Mesendoderm (in vitro differentiated cells): ENCODE data around the gene HSPB2.
A peak's percentile ranks its signal among the peaks of the same experiment; 100 is the strongest.

Source experiments
- DNase-seq: peaks from one replicate; pipeline ENCODE4 v3.0.0; 2013
- H2AK5ac ChIP-seq: 2 replicates; pipeline ENCODE4 v1.6.1; 2013; ENCODE audit warnings: low read length, inconsistent platforms
- H2BK120ac ChIP-seq: 2 replicates; pipeline ENCODE4 v1.6.1; 2013; ENCODE audit warnings: low read depth, mild to moderate bottlenecking, low read length, moderate library complexity, mixed read lengths
- H2BK15ac ChIP-seq: replicated peaks from 2 replicates; pipeline ENCODE4 v1.6.1; 2013; ENCODE audit warnings: low read depth, mild to moderate bottlenecking, moderate library complexity
- H2BK5ac ChIP-seq: 2 replicates; pipeline ENCODE4 v1.6.1; 2013; ENCODE audit warnings: low read length, inconsistent platforms
- H3K18ac ChIP-seq: 2 replicates; pipeline ENCODE4 v1.6.1; 2013; ENCODE audit warnings: mild to moderate bottlenecking, low read length, mixed read lengths
- H3K23ac ChIP-seq: one replicate; pipeline ENCODE4 v1.6.1; 2013; ENCODE audit warnings: low read length
- H3K27ac ChIP-seq: 2 replicates; pipeline ENCODE4 v1.5.1; 2013; ENCODE audit warnings: low read depth, mild to moderate bottlenecking, inconsistent platforms, low read length, moderate library complexity
- H3K27me3 ChIP-seq: 2 replicates; pipeline ENCODE4 v1.6.1; 2013; ENCODE audit warnings: low read length, control low read depth, mild to moderate bottlenecking, inconsistent platforms; ENCODE audit not compliant: insufficient read depth, poor library complexity
- H3K36me3 ChIP-seq: 2 replicates; pipeline ENCODE4 v1.6.1; 2013; ENCODE audit warnings: low read length, inconsistent platforms; ENCODE audit not compliant: control insufficient read depth, insufficient read depth
- H3K4ac ChIP-seq: one replicate; pipeline ENCODE4 v1.6.1; 2013; ENCODE audit warnings: low read depth, mild to moderate bottlenecking, low read length, moderate library complexity
- H3K4me1 ChIP-seq: 2 replicates; pipeline ENCODE4 v1.6.1; 2013; ENCODE audit warnings: low read depth, low read length, inconsistent platforms; ENCODE audit not compliant: control insufficient read depth
- H3K4me2 ChIP-seq: 2 replicates; pipeline ENCODE4 v1.6.1; 2013; ENCODE audit warnings: low read length
- H3K4me3 ChIP-seq: 2 replicates; pipeline ENCODE4 v1.5.1; 2013; ENCODE audit warnings: mild to moderate bottlenecking, low read length
- H3K56ac ChIP-seq: one replicate; pipeline ENCODE4 v1.6.1; 2013; ENCODE audit warnings: low read length
- H3K79me1 ChIP-seq: 2 replicates; pipeline ENCODE4 v1.6.1; 2013; ENCODE audit warnings: low read length, inconsistent platforms
- H3K79me2 ChIP-seq: 2 replicates; pipeline ENCODE4 v1.6.1; 2013; ENCODE audit warnings: mild to moderate bottlenecking, low read length; ENCODE audit not compliant: control insufficient read depth, insufficient read depth
- H3K9ac ChIP-seq: 2 replicates; pipeline ENCODE4 v1.6.1; 2013; ENCODE audit warnings: low read length, inconsistent platforms
- H4K5ac ChIP-seq: one replicate; pipeline ENCODE4 v1.6.1; 2013; ENCODE audit warnings: low read length
- H4K8ac ChIP-seq: one replicate; pipeline ENCODE4 v1.6.1; 2013; ENCODE audit warnings: low read depth, mild to moderate bottlenecking, control low read depth, low read length, moderate library complexity
- WGBS: extraction: QIAGEN DNeasy Blood & Tissue Kit; methylation state at CpG from one replicate; pipeline ENCODE4 v1.1.7; 2013; ENCODE audit warnings: low lambda C conversion rate, missing lambda C conversion rate; ENCODE audit not compliant: insufficient coverage; ENCODE audit errors: extremely low coverage; 5-methylcytosine and 5-hydroxymethylcytosine counted together

HSPB2 gene

DNA sequence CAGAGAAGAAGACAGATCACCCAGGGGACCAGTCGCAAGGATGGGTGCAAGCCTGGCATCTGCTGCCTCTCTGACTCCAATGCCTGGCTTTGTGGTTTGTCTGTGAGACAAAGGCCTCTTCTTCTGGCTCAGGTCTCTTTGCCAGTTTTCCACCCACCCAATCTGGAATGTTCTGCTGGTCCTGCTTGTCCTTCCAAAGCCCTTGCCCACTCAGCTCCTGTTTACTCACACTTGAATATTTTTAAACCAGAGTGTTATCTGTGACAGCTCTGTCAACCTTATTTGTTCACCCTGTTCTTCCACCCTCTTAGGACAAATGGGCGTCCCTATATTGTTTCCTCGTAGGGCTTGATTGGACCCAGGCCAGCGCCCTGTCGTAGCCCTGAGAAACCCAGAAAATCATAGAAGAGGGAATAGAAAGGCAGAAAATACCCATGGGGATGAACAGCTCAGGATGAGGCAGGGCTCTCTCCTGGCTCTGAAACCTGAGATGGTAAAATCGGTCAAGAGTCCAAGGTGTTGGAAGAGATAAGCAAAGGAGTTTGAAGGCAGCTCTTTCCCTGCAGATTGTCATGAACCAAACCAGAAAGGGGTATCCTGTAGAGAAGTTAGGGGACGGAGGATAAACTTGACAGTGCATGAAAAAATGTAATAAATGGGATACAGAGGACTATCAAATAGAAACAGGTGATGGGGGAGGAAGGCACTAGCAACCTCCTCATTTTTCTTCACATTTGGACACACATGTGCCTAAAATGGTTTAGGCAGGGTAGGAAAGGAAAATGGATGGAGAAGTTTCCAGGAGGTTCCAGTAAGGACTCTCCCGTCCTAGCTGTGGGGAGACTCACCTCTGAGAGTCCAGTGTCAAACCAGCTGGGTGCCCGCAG is 1.6 kb upstream of the HSPB2 start:
- H3K4me3 ChIP-seq, result no peak overlapping the region
- H2AK5ac ChIP-seq, result no peak overlapping the region
- no peak overlapping the region for H4K5ac ChIP-seq
- no peak overlapping the region for H3K9ac ChIP-seq
- H3K36me3 ChIP-seq, result no peaks in the 10 kb centered on the region
- H3K79me2 ChIP-seq, result no peaks in the 10 kb centered on the region
- H3K27me3 ChIP-seq, result no peaks in the 10 kb centered on the region
- no peak overlapping the region for H3K56ac ChIP-seq
- H3K79me1 ChIP-seq, result no peaks in the 10 kb centered on the region
- no peak overlapping the region for H2BK5ac ChIP-seq
- no peak overlapping the region for H3K27ac ChIP-seq
- H2BK120ac ChIP-seq, result no peak overlapping the region
- WGBS, result no CpG with 5 or more reads among the region's 9 CpGs
- no peak overlapping the region for H3K23ac ChIP-seq
- H3K4me1 ChIP-seq, result peaks cover 24% of the 10 kb centered on the region
- H3K4ac ChIP-seq, result no peak overlapping the region
- H3K4me2 ChIP-seq, result no peak overlapping the region
- DNase-seq, result no peak
- H4K8ac ChIP-seq, result peak overlapping the region; percentile 28
- no peak overlapping the region for H2BK15ac ChIP-seq
- no peak overlapping the region for H3K18ac ChIP-seq

GRCh38 chr11:111911563-111912401 is 752 bp upstream of the HSPB2 start, which contains the start of gene CRYAB:
CRYAB (minus strand) TSS chr11:111911770; CDS start chr11:111911724, 46 bp downstream.
- H2BK120ac ChIP-seq, result no peak within 1 kb of the TSS
- no CpG with 5 or more reads among the region's 17 CpGs for WGBS
- no peaks in the 10 kb centered on the region for H3K79me1 ChIP-seq
- no peak within 1 kb of the TSS for H2BK5ac ChIP-seq
- peak within 1 kb of the TSS; percentile 7 for H3K18ac ChIP-seq
- H3K4me1 ChIP-seq, result peaks cover 24% of the 10 kb centered on the region
- peak within 1 kb of the TSS; percentile 71 for H4K5ac ChIP-seq
- no peak within 1 kb of the TSS for H3K27ac ChIP-seq
- peak within 1 kb of the TSS; percentile 28 for H4K8ac ChIP-seq
- H2BK15ac ChIP-seq, result no peak within 1 kb of the TSS
- H3K4ac ChIP-seq, result no peak within 1 kb of the TSS
- H3K27me3 ChIP-seq, result no peaks in the 10 kb centered on the region
- no peak within 1 kb of the TSS for H3K4me3 ChIP-seq
- DNase-seq, result peak; percentile 62
- H2AK5ac ChIP-seq, result no peak within 1 kb of the TSS
- no peaks in the 10 kb centered on the region for H3K36me3 ChIP-seq
- no peak within 1 kb of the TSS for H3K4me2 ChIP-seq
- no peak within 1 kb of the TSS for H3K23ac ChIP-seq
- H3K56ac ChIP-seq, result peak within 1 kb of the TSS; percentile 60
- H3K79me2 ChIP-seq, result no peaks in the 10 kb centered on the region
- H3K9ac ChIP-seq, result no peak within 1 kb of the TSS

GRCh38 chr11:111913031-111913861 is 712 bp downstream of the HSPB2 start:
- Histone ChIP-seq H3K56ac (peak overlapping the region; percentile 70), H3K79me1 (no peaks in the 10 kb centered on the region), H2BK120ac (no peak overlapping the region), H3K9ac (no peak overlapping the region), H2AK5ac (no peak overlapping the region), H3K27me3 (no peaks in the 10 kb centered on the region), H2BK5ac (no peak overlapping the region), H2BK15ac (no peak overlapping the region), H3K36me3 (no peaks in the 10 kb centered on the region), H3K4me1 (peaks cover 24% of the 10 kb centered on the region), H4K5ac (no peak overlapping the region), H4K8ac (no peak overlapping the region), H3K18ac (no peak overlapping the region), H3K4me3 (no peak overlapping the region), H3K4me2 (no peak overlapping the region), H3K27ac (no peak overlapping the region), H3K4ac (no peak overlapping the region), H3K23ac (no peak overlapping the region), H3K79me2 (no peaks in the 10 kb centered on the region)
- WGBS, result no CpG with 5 or more reads among the region's 24 CpGs
- DNase-seq, result no peak

GRCh38 chr11:111913997-111914396 is 1.5 kb downstream of the HSPB2 start:
- H2AK5ac ChIP-seq, result no peak overlapping the region
- H2BK15ac ChIP-seq, result no peak overlapping the region
- no peak overlapping the region for H2BK120ac ChIP-seq
- no peak for DNase-seq
- no peak overlapping the region for H3K56ac ChIP-seq
- no peak overlapping the region for H3K18ac ChIP-seq
- no peak overlapping the region for H3K4me3 ChIP-seq
- H3K9ac ChIP-seq, result no peak overlapping the region
- no CpG with 5 or more reads among the region's 4 CpGs for WGBS
- H3K79me2 ChIP-seq, result no peaks in the 10 kb centered on the region
- H3K4ac ChIP-seq, result no peak overlapping the region
- H3K4me2 ChIP-seq, result no peak overlapping the region
- no peaks in the 10 kb centered on the region for H3K79me1 ChIP-seq
- H2BK5ac ChIP-seq, result no peak overlapping the region
- H3K27me3 ChIP-seq, result no peaks in the 10 kb centered on the region
- H3K36me3 ChIP-seq, result no peaks in the 10 kb centered on the region
- H3K27ac ChIP-seq, result no peak overlapping the region
- peaks cover 21% of the 10 kb centered on the region for H3K4me1 ChIP-seq
- no peak overlapping the region for H4K8ac ChIP-seq
- no peak overlapping the region for H4K5ac ChIP-seq
- H3K23ac ChIP-seq, result no peak overlapping the region

DNA sequence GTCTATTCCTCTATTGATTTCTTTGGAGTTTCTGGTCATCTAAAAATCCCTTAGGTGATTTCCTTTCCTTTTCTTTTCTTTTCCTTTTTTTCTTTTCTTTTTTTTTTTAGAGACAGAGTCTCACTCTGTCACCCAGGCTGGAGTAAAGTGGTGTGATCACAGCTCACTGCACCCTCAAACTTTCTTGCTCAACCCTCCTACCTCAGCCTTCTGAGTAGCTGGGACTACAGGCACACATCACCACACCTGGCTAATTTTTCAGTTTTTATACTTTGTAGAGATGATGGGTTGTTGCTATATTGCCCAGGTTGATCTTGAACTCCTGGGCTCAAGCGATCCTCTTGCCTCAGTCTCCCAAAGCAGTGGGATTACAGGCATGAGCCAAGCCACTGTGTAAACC is 4.2 kb downstream of the HSPB2 start:
- Histone ChIP-seq H3K4me3 (no peak overlapping the region), H3K23ac (no peak overlapping the region), H3K18ac (no peak overlapping the region), H3K79me1 (no peaks in the 10 kb centered on the region), H3K79me2 (no peaks in the 10 kb centered on the region), H2AK5ac (no peak overlapping the region), H2BK5ac (no peak overlapping the region), H3K4me1 (peaks cover 6% of the 10 kb centered on the region), H4K5ac (no peak overlapping the region), H3K9ac (no peak overlapping the region), H3K36me3 (no peaks in the 10 kb centered on the region), H2BK15ac (no peak overlapping the region), H2BK120ac (no peak overlapping the region), H3K27me3 (no peaks in the 10 kb centered on the region), H3K4me2 (no peak overlapping the region), H4K8ac (no peak overlapping the region), H3K56ac (no peak overlapping the region), H3K27ac (no peak overlapping the region), H3K4ac (no peak overlapping the region)
- no CpG with 5 or more reads among the region's 1 CpG for WGBS
- DNase-seq, result no peak
